Spleen (tissue), 7 donors: ENCODE measurements around the gene NTSR1.

ENCODE experiments used
- CTCF ChIP-seq, 11 experiments: fragments of 200-600 bp in 7 of 11; fragments of 450-650 bp in 4 of 11; sonication (generic) in 4 of 11; IDR thresholded peaks in 8 of 11; conservative IDR thresholded peaks in 3 of 11; 1 replicate in 7 of 11; 2 replicates in 4 of 11; pipeline versions ENCODE4 v1.4.0 to v1.8.0; 2016 to 2021; ENCODE audit warnings: antibody characterized with exemption in 11 of 11, inconsistent platforms in 4 of 11, mild to moderate bottlenecking in 1 of 11
- POLR2A ChIP-seq, 3 donors: fragments of 450-650 bp; IDR thresholded peaks; one replicate each; pipeline ENCODE4 v1.5.1; 2017; ENCODE audit warnings: antibody characterized with exemption in 3 of 3, mild to moderate bottlenecking in 1 of 3
- POLR2AphosphoS5 ChIP-seq, 3 donors: sonication (generic); formaldehyde crosslinking; IDR thresholded peaks; one replicate each; pipeline ENCODE4 v1.5.1; 2017; ENCODE audit warnings: antibody characterized with exemption in 3 of 3
- donor health status: DM: no; HTN: no; CAD: no; lungs with moderate emphysema.
- donor health status: DM: no; HTN: no; CAD: no.
- donor health status: DM: no; HTN: no; CAD: no.

- TF ChIP-seq CTCF (IDR thresholded peaks at IDR 0.05 in 8 of 11, conservative IDR thresholded peaks at IDR 0.05 in 3 of 11) (no peak), POLR2A (IDR thresholded peaks at IDR 0.05) (no peak), POLR2AphosphoS5 (IDR thresholded peaks at IDR 0.05) (no peak)
Measured at GRCh38 chr20:62787866-62788265, 79.2 kb downstream of the NTSR1 start.
